ENCODE data around the gene RHBDD3.

Gene RHBDD3

GRCh38 chr22:29267858-29268510 lies at the start of gene RHBDD3, which contains the start of gene EWSR1:
Gene RHBDD3 (minus strand): TSS chr22:29267981. CDS start chr22:29265626, 2,355 bp downstream.
Gene EWSR1 (plus strand): TSS chr22:29268268. CDS start chr22:29268337, 69 bp downstream.
- peak; percentile 91 to 94 for ATAC-seq (replicated peaks)
- Mint-ChIP-seq H3K27me3 (no peaks in the 10 kb centered on the region), H3K4me1 (peaks cover 27 to 53% of the 10 kb centered on the region in 2 donors), H3K4me3 (peak within 1 kb of the TSS; percentile 88 to 91), H3K36me3 (peaks cover 26 to 48% of the 10 kb centered on the region in 2 donors), H3K27ac (peak within 1 kb of the TSS; percentile 98), H3K9me3 (no peaks in the 10 kb centered on the region)
- DNase-seq: peak; percentile 94

GRCh38 chr22:29316141-29316828 lies 48.5 kb upstream of the RHBDD3 start:
- H3K27me3 Mint-ChIP-seq: peaks cover 39 to 48% of the 10 kb centered on the region in 2 donors
- peaks cover 0 to 3% of the 10 kb centered on the region in 2 donors for H3K9me3 Mint-ChIP-seq
- ATAC-seq (replicated peaks) (no peak), DNase-seq (no peak)
- peaks cover 24 to 40% of the 10 kb centered on the region in 2 donors for H3K4me1 Mint-ChIP-seq
- H3K36me3 Mint-ChIP-seq: peaks cover 25 to 26% of the 10 kb centered on the region in 2 donors
- peak overlapping the region; percentile 53 to 55 for H3K4me3 Mint-ChIP-seq
- peak overlapping the region; percentile 86 for H3K27ac Mint-ChIP-seq

DNA sequence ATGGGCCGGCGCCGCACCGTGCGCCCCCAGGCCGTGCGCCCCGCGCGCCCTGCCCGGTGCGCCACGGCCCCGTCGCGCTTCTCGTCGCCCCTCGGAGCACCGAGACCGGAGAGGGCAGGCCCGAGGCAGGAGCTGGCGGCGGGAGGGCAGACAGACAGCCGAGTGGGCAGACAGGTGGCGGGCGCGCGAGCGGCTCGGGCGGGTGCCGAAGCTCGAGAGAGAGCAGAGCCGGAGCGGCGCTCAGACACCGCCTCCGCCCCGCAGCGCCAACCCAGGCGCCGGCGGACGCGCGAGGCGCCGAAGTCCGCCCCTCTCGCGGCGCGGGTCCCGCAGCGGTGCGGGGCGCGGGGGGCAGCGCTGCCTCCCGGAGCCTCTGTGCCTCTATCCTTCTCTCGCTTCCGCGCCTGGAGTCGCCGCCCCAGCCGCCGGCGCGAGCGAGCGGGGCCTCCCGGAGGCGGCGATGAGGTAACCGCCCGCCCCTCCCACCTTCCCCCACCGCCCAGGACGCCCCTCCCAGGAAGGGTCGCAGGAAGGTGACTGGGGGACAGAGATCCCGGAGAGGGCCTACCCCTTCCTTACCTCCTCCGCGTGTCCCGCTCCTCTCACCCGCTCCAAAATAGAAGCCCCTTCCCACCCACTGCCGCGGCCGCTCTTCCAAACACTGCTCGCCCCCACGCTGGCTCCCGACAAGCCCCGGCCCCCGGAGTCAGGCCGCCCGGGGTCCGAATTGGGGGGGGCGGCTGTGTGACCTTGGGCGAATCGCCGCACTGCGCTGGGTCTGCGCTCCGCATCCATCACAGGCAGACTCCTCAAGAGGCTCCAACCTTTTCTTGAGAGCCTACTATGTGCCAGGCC lies 47.7 kb upstream of the RHBDD3 start, which contains the start of gene RASL10A:
TSS of gene RASL10A (minus strand) at position 412 of the 855 bp plus-strand sequence. CDS start 451 bp downstream, outside the sequence.
- H3K9me3 Mint-ChIP-seq: peaks cover 0 to 3% of the 10 kb centered on the region in 2 donors
- peak within 1 kb of the TSS; percentile 86 for H3K27ac Mint-ChIP-seq
- ATAC-seq (replicated peaks): peak in 1 of 2 donors; percentile 13
- peaks cover 20 to 22% of the 10 kb centered on the region in 2 donors for H3K36me3 Mint-ChIP-seq
- peak within 1 kb of the TSS; percentile 53 to 55 for H3K4me3 Mint-ChIP-seq
- DNase-seq: no peak
- H3K27me3 Mint-ChIP-seq: peaks cover 39 to 48% of the 10 kb centered on the region in 2 donors
- peaks cover 29 to 48% of the 10 kb centered on the region in 2 donors for H3K4me1 Mint-ChIP-seq

- H3K36me3 Mint-ChIP-seq: peaks cover 20 to 22% of the 10 kb centered on the region in 2 donors
- H3K27ac Mint-ChIP-seq: peak overlapping the region; percentile 66
- DNase-seq: no peak
- ATAC-seq (replicated peaks): peak in 1 of 2 donors; percentile 4
- H3K27me3 Mint-ChIP-seq: peaks cover 39 to 50% of the 10 kb centered on the region in 2 donors
- peak overlapping the region; percentile 39 to 51 for H3K4me3 Mint-ChIP-seq
- peaks cover 0 to 3% of the 10 kb centered on the region in 2 donors for H3K9me3 Mint-ChIP-seq
- H3K4me1 Mint-ChIP-seq: peaks cover 29 to 50% of the 10 kb centered on the region in 2 donors
These were observed 46.9 kb upstream of the RHBDD3 start for GRCh38 chr22:29314537-29315285.

DNA sequence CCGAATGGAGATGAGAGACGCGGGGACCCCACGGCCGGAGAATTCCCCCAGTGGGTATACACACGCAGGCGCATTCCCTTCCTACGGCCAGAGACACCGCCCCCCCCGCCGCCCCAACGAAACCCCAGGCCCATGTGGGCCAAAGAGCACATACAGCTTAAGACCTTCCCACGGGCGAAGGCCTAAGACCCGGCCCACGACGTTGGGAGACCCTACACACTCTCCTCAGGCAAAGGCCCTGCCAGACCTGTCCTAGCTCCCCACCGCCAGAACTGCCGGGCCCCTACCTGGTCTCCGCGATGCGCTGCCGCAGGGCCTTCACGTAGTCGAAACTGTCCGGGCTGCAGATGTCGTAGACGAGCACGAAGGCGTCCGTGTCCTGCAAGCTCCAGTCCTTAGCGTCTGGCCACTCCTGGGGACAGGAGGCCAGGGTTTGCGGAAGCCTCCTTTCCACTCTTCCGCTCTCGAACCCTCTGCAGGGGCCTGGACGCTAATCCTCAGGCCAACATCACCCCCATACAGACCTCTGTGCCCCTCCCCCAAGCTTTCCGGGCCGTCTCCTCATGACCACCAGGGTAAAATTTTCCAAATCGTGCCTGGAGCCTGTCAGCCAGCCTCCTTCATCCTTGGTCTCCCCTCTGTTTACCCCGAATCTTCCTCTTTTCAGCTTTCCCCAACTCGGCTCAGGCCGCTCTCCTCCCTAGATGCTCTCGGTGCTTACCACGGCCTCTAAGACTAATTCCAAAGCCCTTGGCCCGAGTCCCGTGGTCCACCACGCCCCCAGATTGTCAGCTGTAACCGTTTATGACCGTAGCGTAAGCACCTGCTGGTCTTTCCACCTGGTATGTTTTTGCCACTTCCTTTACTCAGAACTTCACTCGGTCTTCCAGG lies 46.0 kb upstream of the RHBDD3 start:
- Mint-ChIP-seq H3K4me1 (peaks cover 29 to 54% of the 10 kb centered on the region in 2 donors), H3K27me3 (peaks cover 39 to 57% of the 10 kb centered on the region in 2 donors)

GRCh38 chr22:29313126-29313575 lies 45.4 kb upstream of the RHBDD3 start:
- H3K4me3 Mint-ChIP-seq: peak overlapping the region in 1 of 2 donors; percentile 56
- peaks cover 27 to 60% of the 10 kb centered on the region in 2 donors for H3K4me1 Mint-ChIP-seq
- H3K9me3 Mint-ChIP-seq: peaks cover 0 to 3% of the 10 kb centered on the region in 2 donors
- H3K36me3 Mint-ChIP-seq: peaks cover 17 to 21% of the 10 kb centered on the region in 2 donors
- peaks cover 39 to 64% of the 10 kb centered on the region in 2 donors for H3K27me3 Mint-ChIP-seq
- H3K27ac Mint-ChIP-seq: no peak overlapping the region
- ATAC-seq (replicated peaks): no peak
- no peak for DNase-seq

More for the DNA sequence above, 46.0 kb upstream of the RHBDD3 start:
- DNase-seq: no peak
- peak overlapping the region; percentile 66 for H3K27ac Mint-ChIP-seq
- H3K4me3 Mint-ChIP-seq: peak overlapping the region; percentile 39 to 56
- H3K9me3 Mint-ChIP-seq: peaks cover 0 to 3% of the 10 kb centered on the region in 2 donors
- no peak for ATAC-seq (replicated peaks)
- H3K36me3 Mint-ChIP-seq: peaks cover 20 to 22% of the 10 kb centered on the region in 2 donors

DNA sequence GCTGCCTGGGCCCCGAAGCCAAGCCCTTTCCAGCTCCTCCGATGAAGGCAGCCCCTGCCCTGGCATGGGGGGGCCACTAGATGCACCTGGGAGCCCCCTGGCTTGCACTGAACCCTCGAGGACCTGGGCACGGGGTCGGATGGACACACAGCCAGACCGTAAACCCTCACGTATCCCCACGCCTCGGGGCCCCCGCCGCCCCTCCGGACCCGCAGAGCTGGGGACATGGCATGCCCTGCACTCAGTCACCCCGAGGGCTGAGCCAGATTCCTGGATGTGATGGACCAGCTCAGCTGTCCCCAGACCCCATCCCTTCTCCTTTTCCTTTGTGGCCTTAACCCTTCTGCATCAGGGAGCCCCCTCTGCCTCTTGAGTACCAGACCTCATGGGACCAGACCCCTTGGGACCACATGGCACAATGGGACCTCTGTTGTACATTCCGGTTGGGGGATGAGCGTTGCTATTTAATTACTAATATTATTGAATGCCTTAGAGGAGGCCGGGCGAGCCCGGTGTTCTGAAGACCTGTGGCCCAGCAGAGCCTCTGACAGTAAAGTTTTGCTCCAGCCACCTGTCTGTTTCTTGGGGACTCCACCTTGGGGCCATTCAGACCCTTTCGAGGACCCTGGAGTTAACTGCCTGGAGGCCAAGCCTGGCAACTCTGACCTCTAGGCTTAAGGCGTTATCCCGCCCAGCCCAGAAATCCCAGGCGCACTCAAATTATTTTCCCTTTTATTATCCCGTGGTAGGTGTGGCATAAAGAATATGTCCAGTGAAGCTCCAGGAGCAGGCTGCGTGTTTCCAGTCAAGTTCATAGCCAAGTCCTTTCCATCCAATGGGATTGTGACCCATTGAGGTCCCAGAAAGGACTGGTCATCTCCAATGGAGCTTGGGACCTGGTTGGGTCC lies 44.7 kb upstream of the RHBDD3 start:
- peaks cover 43 to 70% of the 10 kb centered on the region in 2 donors for H3K27me3 Mint-ChIP-seq
- H3K9me3 Mint-ChIP-seq: peaks cover 0 to 3% of the 10 kb centered on the region in 2 donors
- H3K4me3 Mint-ChIP-seq: peak overlapping the region in 1 of 2 donors; percentile 56
- ATAC-seq (replicated peaks): no peak
- DNase-seq: no peak
- H3K36me3 Mint-ChIP-seq: peaks cover 14% of the 10 kb centered on the region in 2 donors
- H3K27ac Mint-ChIP-seq: peak overlapping the region; percentile 9
- H3K4me1 Mint-ChIP-seq: peaks cover 27 to 63% of the 10 kb centered on the region in 2 donors

GRCh38 chr22:29311464-29312217 lies 43.9 kb upstream of the RHBDD3 start:
- ATAC-seq (replicated peaks) (no peak), DNase-seq (no peak)
- H3K4me1 Mint-ChIP-seq: peaks cover 28 to 64% of the 10 kb centered on the region in 2 donors
- H3K4me3 Mint-ChIP-seq: no peak overlapping the region
- peaks cover 5 to 6% of the 10 kb centered on the region in 2 donors for H3K36me3 Mint-ChIP-seq
- peak overlapping the region; percentile 42 for H3K27ac Mint-ChIP-seq
- peaks cover 0 to 3% of the 10 kb centered on the region in 2 donors for H3K9me3 Mint-ChIP-seq
- peaks cover 43 to 67% of the 10 kb centered on the region in 2 donors for H3K27me3 Mint-ChIP-seq

DNA sequence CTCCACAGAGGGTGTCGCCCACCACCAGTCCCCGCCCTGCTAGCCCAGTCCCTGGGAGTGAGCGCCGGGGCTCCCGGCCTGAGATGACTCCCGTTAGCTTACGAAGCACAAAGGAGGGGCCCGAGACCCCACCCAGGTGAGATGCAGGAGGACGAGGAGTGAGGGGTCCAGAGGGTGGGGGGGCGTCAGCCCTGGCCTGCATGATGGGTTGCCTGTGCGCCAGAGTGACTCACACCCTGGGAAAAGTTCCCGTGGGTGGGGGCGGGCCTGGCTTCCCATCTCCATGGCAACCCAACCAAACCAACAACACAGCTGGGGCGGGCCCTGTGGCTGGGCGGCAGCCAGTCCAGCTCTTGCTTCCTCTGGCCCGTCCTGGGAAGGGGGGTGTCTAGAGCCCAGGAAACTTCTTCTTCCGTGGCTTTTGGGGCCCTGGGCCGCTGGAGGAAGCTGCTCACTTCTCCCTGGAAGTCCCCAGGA lies 43.1 kb upstream of the RHBDD3 start:
- Mint-ChIP-seq H3K4me1 (peaks cover 29 to 64% of the 10 kb centered on the region in 2 donors), H3K27me3 (peaks cover 43 to 67% of the 10 kb centered on the region in 2 donors), H3K36me3 (peaks cover 0 to 2% of the 10 kb centered on the region in 2 donors), H3K9me3 (peaks cover 0 to 3% of the 10 kb centered on the region in 2 donors), H3K27ac (peak overlapping the region; percentile 42), H3K4me3 (no peak overlapping the region)
- peak; percentile 68 for DNase-seq
- ATAC-seq (replicated peaks): peak; percentile 61 to 62

GRCh38 chr22:29310065-29310862 lies 42.5 kb upstream of the RHBDD3 start:
- ATAC-seq (replicated peaks): peak in 1 of 2 donors; percentile 7
- peaks cover 0 to 3% of the 10 kb centered on the region in 2 donors for H3K9me3 Mint-ChIP-seq
- no peak for DNase-seq
- peaks cover 31 to 70% of the 10 kb centered on the region in 2 donors for H3K4me1 Mint-ChIP-seq
- H3K27me3 Mint-ChIP-seq: peaks cover 47 to 72% of the 10 kb centered on the region in 2 donors
- H3K4me3 Mint-ChIP-seq: no peak overlapping the region
- H3K27ac Mint-ChIP-seq: peak overlapping the region; percentile 42
- H3K36me3 Mint-ChIP-seq: peaks cover 0 to 2% of the 10 kb centered on the region in 2 donors

Data from stimulated activated naive B cell treated with anti-CD40 and anti-IgM and Interleukin-4, amounts not matched to agents 10 μg/mL and 1 μg/mL and 100 μg/mL, for 72 hours (primary cell).